OCI-LY1 (cell line): Measurements from ENCODE around the gene PIGQ.

Experiments
- EZH2 ChIP-seq: fragments of 200-600 bp; sonication (generic), shearing (Covaris generic); IDR thresholded peaks from 2 replicates; pipeline ENCODE4 v1.8.0; 2017; ENCODE audit warnings: borderline replicate concordance, mixed run types, mild to moderate bottlenecking, antibody characterized with exemption, low read length, moderate library complexity, mixed read lengths
- TF ChIP-seq, protein P1 (sequence below): fragments of 200-600 bp; sonication (generic), shearing (Covaris generic); IDR thresholded peaks from 2 replicates; pipeline ENCODE4 v1.5.1; 2017; ENCODE audit warnings: mild to moderate bottlenecking, antibody characterized with exemption, low read length, moderate library complexity, mixed read lengths

DNA sequence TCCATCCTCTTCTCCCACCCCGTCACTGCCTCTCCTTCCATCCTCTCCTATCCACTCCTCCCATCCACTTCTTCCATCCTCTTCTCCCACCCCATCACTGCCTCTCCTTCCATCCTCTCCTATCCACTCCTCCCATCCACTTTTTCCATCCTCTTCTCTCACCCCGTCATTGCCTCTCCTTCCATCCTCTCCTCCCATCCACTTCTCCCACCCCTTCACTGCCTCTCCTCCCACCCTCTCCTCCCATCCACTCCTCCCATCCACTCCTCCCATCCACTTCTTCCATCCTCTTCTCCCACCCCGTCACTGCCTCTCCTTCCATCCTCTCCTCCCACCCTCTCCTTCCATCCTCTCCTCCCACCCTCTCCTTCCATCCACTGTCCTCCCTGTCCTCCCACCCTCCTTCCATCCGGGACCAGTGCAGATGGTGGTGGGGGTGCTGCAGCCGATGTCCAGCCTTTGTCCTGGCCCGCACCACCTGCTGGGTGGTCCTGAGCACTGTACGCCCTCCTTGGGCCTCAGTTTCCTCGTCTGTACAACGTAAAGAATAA lies 62.1 kb downstream of the PIGQ start:
- no peak for TF ChIP-seq EZH2
- TF ChIP-seq, protein P1, sequence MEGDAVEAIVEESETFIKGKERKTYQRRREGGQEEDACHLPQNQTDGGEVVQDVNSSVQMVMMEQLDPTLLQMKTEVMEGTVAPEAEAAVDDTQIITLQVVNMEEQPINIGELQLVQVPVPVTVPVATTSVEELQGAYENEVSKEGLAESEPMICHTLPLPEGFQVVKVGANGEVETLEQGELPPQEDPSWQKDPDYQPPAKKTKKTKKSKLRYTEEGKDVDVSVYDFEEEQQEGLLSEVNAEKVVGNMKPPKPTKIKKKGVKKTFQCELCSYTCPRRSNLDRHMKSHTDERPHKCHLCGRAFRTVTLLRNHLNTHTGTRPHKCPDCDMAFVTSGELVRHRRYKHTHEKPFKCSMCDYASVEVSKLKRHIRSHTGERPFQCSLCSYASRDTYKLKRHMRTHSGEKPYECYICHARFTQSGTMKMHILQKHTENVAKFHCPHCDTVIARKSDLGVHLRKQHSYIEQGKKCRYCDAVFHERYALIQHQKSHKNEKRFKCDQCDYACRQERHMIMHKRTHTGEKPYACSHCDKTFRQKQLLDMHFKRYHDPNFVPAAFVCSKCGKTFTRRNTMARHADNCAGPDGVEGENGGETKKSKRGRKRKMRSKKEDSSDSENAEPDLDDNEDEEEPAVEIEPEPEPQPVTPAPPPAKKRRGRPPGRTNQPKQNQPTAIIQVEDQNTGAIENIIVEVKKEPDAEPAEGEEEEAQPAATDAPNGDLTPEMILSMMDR: no peak
